Measurements from ENCODE around the gene MAT1A.

DNA sequence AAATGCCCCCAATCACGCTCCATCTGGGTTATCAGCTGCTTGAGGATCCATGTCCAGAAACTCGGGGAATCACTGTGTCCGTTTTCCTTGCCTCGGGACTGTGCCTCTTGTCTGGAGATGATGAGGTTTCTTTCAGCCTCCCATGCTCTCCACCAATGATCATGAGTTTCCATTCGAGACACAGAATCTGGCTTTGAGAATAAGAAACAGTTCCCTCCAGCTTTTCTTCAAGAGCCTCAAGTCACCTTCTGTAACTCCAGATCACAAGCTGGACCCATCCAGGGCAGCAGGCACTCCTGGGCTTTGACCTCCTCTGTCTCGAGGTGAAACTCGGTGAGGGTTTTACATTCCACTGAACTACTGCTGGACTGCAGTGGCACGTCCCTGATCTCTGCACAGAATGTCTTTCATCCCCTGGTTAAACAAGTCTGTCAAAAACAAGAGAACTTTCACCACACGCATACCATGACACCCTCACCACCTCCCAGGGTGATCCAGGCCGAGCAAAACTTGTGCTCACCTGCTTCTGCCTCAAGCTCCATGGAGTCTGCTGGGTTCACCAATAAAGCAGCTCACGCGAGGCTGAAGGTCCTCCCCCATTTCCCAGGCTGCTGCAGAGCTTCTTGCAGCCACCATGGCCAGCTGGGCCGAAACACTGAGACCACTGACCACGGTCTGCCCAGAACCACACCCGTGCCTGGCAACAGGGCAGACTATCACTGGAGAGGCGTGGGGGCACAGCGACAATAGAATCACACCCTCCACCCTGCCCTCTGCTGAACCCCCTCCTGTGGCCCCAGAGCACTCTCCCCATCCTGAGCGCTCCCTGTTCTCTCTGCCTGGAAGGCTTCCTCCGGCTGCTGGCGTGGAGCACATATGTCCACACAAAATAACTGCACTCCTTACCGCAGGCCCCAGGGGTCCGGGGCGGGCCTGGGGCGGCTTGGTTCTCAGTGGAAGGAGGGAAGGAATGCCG is 25.1 kb downstream of the MAT1A start:
- TF ChIP-seq EZH2 (IDR thresholded peaks at IDR 0.05; ENCODE audit: borderline replicate concordance, low read length) (no peak), CTCF (conservative IDR thresholded peaks at IDR 0.05 in 1 of 2, IDR thresholded peaks at IDR 0.05 in 1 of 2; ENCODE audit: extremely low read depth in 1 of 2, insufficient read depth in 1 of 2, low read depth in 1 of 2, low read length in 2 of 2) (no peak)

Measured in mammary epithelial cell (primary cell).